Measurements from ENCODE around the gene MTERF4. TPM values are rescaled to one million over a fixed set of nuclear protein-coding genes. Genes with fewer than 3 reads are reported as not detected.
A peak's percentile ranks its signal among the peaks of the same experiment; 100 is the strongest.

MTERF4 gene
- total and polyA plus RNA-seq, 4 donors = 24.4 to 38.4 (median 31.4) TPM

- WGBS, 2 donors = 80 to 89% methylated on average over 4 of the region's 4 CpGs
- Histone ChIP-seq H3K4me1 (ENCODE audit: control insufficient read depth in 1 of 2, insufficient read depth in 2 of 2, low read length in 2 of 2) (no peaks in the 10 kb centered on the region), H3K27me3 (ENCODE audit: control insufficient read depth in 1 of 2, insufficient read depth in 2 of 2, low read length in 1 of 2) (no peaks in the 10 kb centered on the region), H3K36me3 (ENCODE audit: control insufficient read depth in 1 of 2, insufficient read depth in 2 of 2, low read length in 1 of 2) (no peaks in the 10 kb centered on the region), H3K27ac (ENCODE audit: low read depth in 1 of 2, low read length in 2 of 2) (no peak overlapping the region), H3K4me3 (ENCODE audit: low read length in 2 of 2) (no peak overlapping the region), H3K9me3 (ENCODE audit: control insufficient read depth, low read length) (no peaks in the 10 kb centered on the region)
- no peak for DNase-seq
- intact Hi-C loops (cut with DNase I) = loop anchor here in 1 of 2 donors (5.0 kb wide), 1 partner anchor 44 kb away; the partner anchor contains the start of gene MTERF4
- no peak for ATAC-seq (ENCODE audit: low FRiP score)
These were observed 44.2 kb upstream of the MTERF4 start for GRCh38 chr2:241146286-241146685.

- Histone ChIP-seq H3K4me1 (ENCODE audit: control insufficient read depth in 1 of 2, insufficient read depth in 2 of 2, low read length in 2 of 2) (no peaks in the 10 kb centered on the region), H3K27ac (ENCODE audit: low read depth in 1 of 2, low read length in 2 of 2) (no peak overlapping the region), H3K27me3 (ENCODE audit: control insufficient read depth in 1 of 2, insufficient read depth in 2 of 2, low read length in 1 of 2) (no peaks in the 10 kb centered on the region), H3K4me3 (ENCODE audit: low read length in 2 of 2) (no peak overlapping the region), H3K36me3 (ENCODE audit: control insufficient read depth in 1 of 2, insufficient read depth in 2 of 2, low read length in 1 of 2) (no peaks in the 10 kb centered on the region), H3K9me3 (ENCODE audit: control insufficient read depth, low read length) (no peaks in the 10 kb centered on the region)
- DNase-seq = peak in 1 of 2 donors; percentile 42
- WGBS, 2 donors = 91 to 93% methylated on average over 9 of the region's 9 CpGs
- no peak for ATAC-seq (ENCODE audit: low FRiP score)
- intact Hi-C loops (cut with DNase I) = no loop called here
These were observed 40.5 kb upstream of the MTERF4 start for GRCh38 chr2:241142593-241142992.

GRCh38 chr2:241142063-241142462 lies 40.0 kb upstream of the MTERF4 start:
- ATAC-seq (ENCODE audit: low FRiP score) = no peak
- H3K36me3 ChIP-seq (ENCODE audit: control insufficient read depth in 1 of 2, insufficient read depth in 2 of 2, low read length in 1 of 2) = no peaks in the 10 kb centered on the region
- 97% methylated on average over 6 of the region's 6 CpGs for WGBS, 2 donors
- no peaks in the 10 kb centered on the region for H3K27me3 ChIP-seq (ENCODE audit: control insufficient read depth in 1 of 2, insufficient read depth in 2 of 2, low read length in 1 of 2)
- no peak overlapping the region for H3K4me3 ChIP-seq (ENCODE audit: low read length in 2 of 2)
- H3K9me3 ChIP-seq (ENCODE audit: control insufficient read depth, low read length) = no peaks in the 10 kb centered on the region
- H3K4me1 ChIP-seq (ENCODE audit: control insufficient read depth in 1 of 2, insufficient read depth in 2 of 2, low read length in 2 of 2) = no peaks in the 10 kb centered on the region
- H3K27ac ChIP-seq (ENCODE audit: low read depth in 1 of 2, low read length in 2 of 2) = no peak overlapping the region
- intact Hi-C loops (cut with DNase I) = no loop called here
- DNase-seq = peak in 1 of 2 donors; percentile 48

GRCh38 chr2:241141214-241141770 lies 39.2 kb upstream of the MTERF4 start:
- no peak overlapping the region for H3K4me3 ChIP-seq (ENCODE audit: low read length in 2 of 2)
- H3K4me1 ChIP-seq (ENCODE audit: control insufficient read depth in 1 of 2, insufficient read depth in 2 of 2, low read length in 2 of 2) = no peaks in the 10 kb centered on the region
- H3K27me3 ChIP-seq (ENCODE audit: control insufficient read depth in 1 of 2, insufficient read depth in 2 of 2, low read length in 1 of 2) = no peaks in the 10 kb centered on the region
- intact Hi-C loops (cut with DNase I) = no loop called here
- no peaks in the 10 kb centered on the region for H3K36me3 ChIP-seq (ENCODE audit: control insufficient read depth in 1 of 2, insufficient read depth in 2 of 2, low read length in 1 of 2)
- DNase-seq = peak in 1 of 2 donors; percentile 45
- H3K9me3 ChIP-seq (ENCODE audit: control insufficient read depth, low read length) = no peaks in the 10 kb centered on the region
- WGBS, 2 donors = 95 to 96% methylated on average over 14 of the region's 14 CpGs
- no peak overlapping the region for H3K27ac ChIP-seq (ENCODE audit: low read depth in 1 of 2, low read length in 2 of 2)
- ATAC-seq (ENCODE audit: low FRiP score) = no peak

- Histone ChIP-seq H3K27ac (ENCODE audit: low read depth in 1 of 2, low read length in 2 of 2) (no peak overlapping the region), H3K9me3 (ENCODE audit: control insufficient read depth, low read length) (no peaks in the 10 kb centered on the region), H3K4me1 (ENCODE audit: control insufficient read depth in 1 of 2, insufficient read depth in 2 of 2, low read length in 2 of 2) (no peaks in the 10 kb centered on the region), H3K27me3 (ENCODE audit: control insufficient read depth in 1 of 2, insufficient read depth in 2 of 2, low read length in 1 of 2) (no peaks in the 10 kb centered on the region), H3K36me3 (ENCODE audit: control insufficient read depth in 1 of 2, insufficient read depth in 2 of 2, low read length in 1 of 2) (no peaks in the 10 kb centered on the region), H3K4me3 (ENCODE audit: low read length in 2 of 2) (no peak overlapping the region)
- DNase-seq = peak in 1 of 2 donors; percentile 30
- ATAC-seq (ENCODE audit: low FRiP score) = no peak
- WGBS, 2 donors = 94% methylated on average over 10 of the region's 10 CpGs
- intact Hi-C loops (cut with DNase I) = no loop called here
These were observed 38.4 kb upstream of the MTERF4 start for GRCh38 chr2:241140445-241140840.

DNA sequence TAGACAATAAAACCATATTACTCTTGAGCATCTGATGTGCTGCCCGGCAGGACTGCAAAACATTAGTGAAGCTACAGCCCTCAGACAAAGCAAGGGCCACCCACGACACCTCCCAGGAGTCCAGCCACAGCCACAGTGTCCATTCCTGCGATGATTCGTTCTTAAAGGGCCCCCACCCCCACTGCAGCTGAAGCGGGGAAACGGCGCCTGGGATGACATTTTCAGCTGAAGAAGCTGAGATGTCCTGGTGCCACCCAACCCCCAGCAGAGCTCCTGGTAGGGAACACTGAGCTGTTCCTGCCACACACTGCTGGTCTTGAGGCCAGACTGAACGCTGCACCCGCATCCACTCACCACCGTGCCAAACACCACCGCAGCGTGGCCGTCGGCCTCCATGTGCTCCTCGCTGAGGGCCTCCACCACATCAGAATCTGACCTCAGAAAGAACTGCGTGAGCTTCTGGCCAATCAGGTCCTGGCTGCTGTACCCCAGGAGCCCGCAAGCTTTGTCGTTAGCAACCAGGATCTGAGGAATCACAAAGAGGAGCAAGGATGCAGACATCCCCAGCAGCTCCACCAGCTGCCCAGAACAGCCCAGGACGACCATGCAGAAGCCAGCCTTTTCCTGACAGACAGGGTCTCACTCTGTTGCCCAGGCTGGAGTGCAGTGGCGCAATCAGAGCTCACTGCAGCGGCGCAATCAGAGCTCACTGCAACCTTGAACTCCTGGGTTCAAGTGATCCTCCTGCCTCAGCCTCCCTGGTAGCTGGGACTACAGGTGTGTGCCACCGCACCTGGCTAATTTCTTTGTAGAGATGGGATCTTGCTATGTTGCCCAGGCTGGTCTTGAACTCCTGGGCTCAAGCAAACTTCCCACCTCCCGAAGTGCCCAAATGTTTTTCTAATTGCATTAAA lies 37.7 kb upstream of the MTERF4 start:
- no peak overlapping the region for H3K4me3 ChIP-seq (ENCODE audit: low read length in 2 of 2)
- H3K27me3 ChIP-seq (ENCODE audit: control insufficient read depth in 1 of 2, insufficient read depth in 2 of 2, low read length in 1 of 2) = no peaks in the 10 kb centered on the region
- 94 to 95% methylated on average over 24 of the region's 24 CpGs for WGBS, 2 donors
- no peaks in the 10 kb centered on the region for H3K36me3 ChIP-seq (ENCODE audit: control insufficient read depth in 1 of 2, insufficient read depth in 2 of 2, low read length in 1 of 2)
- no peak overlapping the region for H3K27ac ChIP-seq (ENCODE audit: low read depth in 1 of 2, low read length in 2 of 2)
- DNase-seq (peak in 1 of 2 donors; percentile 55), ATAC-seq (ENCODE audit: low FRiP score) (no peak)
- H3K9me3 ChIP-seq (ENCODE audit: control insufficient read depth, low read length) = no peaks in the 10 kb centered on the region
- H3K4me1 ChIP-seq (ENCODE audit: control insufficient read depth in 1 of 2, insufficient read depth in 2 of 2, low read length in 2 of 2) = no peaks in the 10 kb centered on the region
- intact Hi-C loops (cut with DNase I) = no loop called here

GRCh38 chr2:241138471-241138870 lies 36.4 kb upstream of the MTERF4 start:
- H3K27ac ChIP-seq (ENCODE audit: low read depth in 1 of 2, low read length in 2 of 2) = no peak overlapping the region
- H3K27me3 ChIP-seq (ENCODE audit: control insufficient read depth in 1 of 2, insufficient read depth in 2 of 2, low read length in 1 of 2) = no peaks in the 10 kb centered on the region
- no peaks in the 10 kb centered on the region for H3K36me3 ChIP-seq (ENCODE audit: control insufficient read depth in 1 of 2, insufficient read depth in 2 of 2, low read length in 1 of 2)
- H3K4me1 ChIP-seq (ENCODE audit: control insufficient read depth in 1 of 2, insufficient read depth in 2 of 2, low read length in 2 of 2) = no peaks in the 10 kb centered on the region
- intact Hi-C loops (cut with DNase I) = no loop called here
- no peak overlapping the region for H3K4me3 ChIP-seq (ENCODE audit: low read length in 2 of 2)
- peak in 1 of 2 donors; percentile 42 for DNase-seq
- no peaks in the 10 kb centered on the region for H3K9me3 ChIP-seq (ENCODE audit: control insufficient read depth, low read length)
- ATAC-seq (ENCODE audit: low FRiP score) = no peak
- 95 to 96% methylated on average over 16 of the region's 16 CpGs for WGBS, 2 donors

DNA sequence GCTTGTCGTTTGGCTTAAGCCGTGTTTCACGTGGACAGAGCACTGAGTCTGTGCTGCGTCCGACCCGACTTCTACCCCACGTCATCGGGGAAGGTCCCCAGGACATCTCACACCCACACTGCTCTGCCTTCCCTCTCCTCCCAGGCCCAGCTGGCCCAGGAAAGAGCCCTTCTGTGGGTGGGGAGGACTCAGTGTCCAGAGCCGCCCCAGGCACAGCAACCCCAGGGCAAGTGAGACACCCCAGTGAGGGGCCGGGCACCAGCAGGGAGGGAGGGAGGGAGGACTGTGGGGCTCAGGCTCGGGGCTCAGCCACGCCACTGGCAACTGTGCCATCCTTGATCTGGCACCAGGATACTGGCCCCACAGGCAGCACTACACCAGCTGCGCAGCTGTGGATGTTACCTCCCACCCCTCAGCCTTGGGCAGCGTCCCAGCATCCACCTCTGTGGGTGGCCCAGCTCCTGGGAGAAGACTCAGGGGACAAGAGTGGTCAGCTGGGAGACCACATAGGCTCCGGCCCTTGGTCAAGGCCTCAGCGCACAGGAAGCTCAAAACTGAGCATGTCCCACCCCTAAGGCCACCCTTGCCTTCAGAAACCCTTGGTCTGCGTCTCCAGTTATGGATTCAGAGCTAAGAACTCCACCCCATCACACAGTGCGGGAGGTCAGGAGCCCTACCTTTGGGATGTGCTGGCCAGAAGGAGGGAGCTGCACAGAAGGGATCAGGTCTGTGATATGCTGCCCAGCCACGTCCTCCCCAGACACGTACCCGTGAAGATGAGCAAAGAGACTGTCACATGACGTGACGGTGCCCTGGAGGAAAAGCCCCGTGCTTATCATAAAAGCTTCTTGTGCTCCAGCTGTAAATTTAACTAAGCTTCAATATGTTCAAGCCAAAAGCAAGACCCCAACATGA lies 35.4 kb upstream of the MTERF4 start:
- H3K9me3 ChIP-seq (ENCODE audit: control insufficient read depth, low read length) = no peaks in the 10 kb centered on the region
- H3K27me3 ChIP-seq (ENCODE audit: control insufficient read depth in 1 of 2, insufficient read depth in 2 of 2, low read length in 1 of 2) = no peaks in the 10 kb centered on the region
- intact Hi-C loops (cut with DNase I) = no loop called here
- no peaks in the 10 kb centered on the region for H3K36me3 ChIP-seq (ENCODE audit: control insufficient read depth in 1 of 2, insufficient read depth in 2 of 2, low read length in 1 of 2)
- no peaks in the 10 kb centered on the region for H3K4me1 ChIP-seq (ENCODE audit: control insufficient read depth in 1 of 2, insufficient read depth in 2 of 2, low read length in 2 of 2)
- peak in 1 of 2 donors; percentile 64 for DNase-seq
- no peak overlapping the region for H3K4me3 ChIP-seq (ENCODE audit: low read length in 2 of 2)
- no peak overlapping the region for H3K27ac ChIP-seq (ENCODE audit: low read depth in 1 of 2, low read length in 2 of 2)
- WGBS, 2 donors = 90 to 92% methylated on average over 24 of the region's 24 CpGs
- no peak for ATAC-seq (ENCODE audit: low FRiP score)
